Measurements from ENCODE around the gene PPP4R3B.

Gene PPP4R3B

GRCh38 chr2:55502590-55503141 is 114.8 kb downstream of the PPP4R3B start:
- DNase-seq: no peak

GRCh38 chr2:55500025-55500424 is 117.4 kb downstream of the PPP4R3B start:
- no peak for DNase-seq

- DNase-seq: no peak
Measured at GRCh38 chr2:55498582-55498981, 118.8 kb downstream of the PPP4R3B start.

Measured in stimulated activated CD4-positive, alpha-beta T cell treated with anti-CD3 and anti-CD28 coated beads, Interleukin-2, amount 100 ng/mL, for 48 hours (primary cell).